Activated CD8-positive, alpha-beta memory T cell treated with anti-CD3 and anti-CD28 coated beads, Interleukin-2, amount 50 U/mL, for 48 hours (primary cell): Measurements from ENCODE around the gene RAB12.
"Not testable (repeated sequence)": the region's sequence is repeated elsewhere in the genome, so short reads cannot be mapped to it uniquely, and the experiment has no call there.

Experiments used
- DNase-seq: peaks from one replicate; pipeline ENCODE4 v3.0.0-alpha.2; 2020

Gene RAB12

GRCh38 chr18:8608795-8609658 is at the start of gene RAB12:
Gene RAB12, plus strand, starts transcription at chr18:8609437. Its CDS starts 3 bp downstream, at chr18:8609440.
- peak; percentile 94 for DNase-seq

- no peak for DNase-seq
These were observed 49.5 kb upstream of the RAB12 start for GRCh38 chr18:8559612-8560186.

GRCh38 chr18:8561123-8561910 is 47.9 kb upstream of the RAB12 start:
- no peak for DNase-seq

DNA sequence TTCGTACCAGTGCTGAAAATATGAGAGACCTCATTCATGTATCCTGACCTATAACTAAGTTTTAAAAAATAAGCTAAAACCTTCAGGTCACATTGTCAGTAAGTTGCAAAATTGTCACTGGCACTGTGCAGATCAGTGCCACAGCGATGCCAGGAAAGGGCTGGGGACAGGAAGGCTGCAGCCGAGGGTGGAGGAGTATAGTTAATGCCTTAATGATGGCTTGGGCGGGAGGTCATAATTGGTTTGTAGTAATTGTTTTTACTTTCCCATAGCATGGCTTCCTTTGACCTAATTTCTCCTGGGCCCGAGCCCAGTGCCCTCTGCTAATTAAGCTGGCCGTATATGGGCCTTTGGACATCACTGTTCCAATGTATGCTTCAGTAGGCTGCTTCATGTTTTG is 47.2 kb upstream of the RAB12 start:
- no peak for DNase-seq

- DNase-seq, result no peak
These were observed 46.3 kb upstream of the RAB12 start for GRCh38 chr18:8562919-8563318.

- no peak for DNase-seq
These were observed 37.8 kb upstream of the RAB12 start for GRCh38 chr18:8571399-8571798.

DNA sequence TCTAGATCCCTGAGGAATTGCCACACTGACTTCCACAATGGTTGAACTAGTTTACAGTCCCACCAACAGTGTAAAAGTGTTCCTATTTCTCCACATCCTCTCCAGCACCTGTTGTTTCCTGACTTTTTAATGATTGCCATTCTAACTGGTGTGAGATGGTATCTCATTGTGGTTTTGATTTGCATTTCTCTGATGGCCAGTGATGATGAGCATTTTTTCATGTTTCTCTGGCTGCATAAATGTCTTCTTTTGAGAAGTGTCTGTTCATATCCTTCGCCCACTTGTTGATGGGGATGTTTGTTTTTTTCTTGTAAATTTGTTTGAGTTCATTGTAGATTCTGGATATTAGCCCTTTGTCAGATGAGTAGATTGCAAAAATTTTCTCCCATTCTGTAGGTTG is 35.5 kb upstream of the RAB12 start:
- not testable (repeated sequence) for DNase-seq

DNA sequence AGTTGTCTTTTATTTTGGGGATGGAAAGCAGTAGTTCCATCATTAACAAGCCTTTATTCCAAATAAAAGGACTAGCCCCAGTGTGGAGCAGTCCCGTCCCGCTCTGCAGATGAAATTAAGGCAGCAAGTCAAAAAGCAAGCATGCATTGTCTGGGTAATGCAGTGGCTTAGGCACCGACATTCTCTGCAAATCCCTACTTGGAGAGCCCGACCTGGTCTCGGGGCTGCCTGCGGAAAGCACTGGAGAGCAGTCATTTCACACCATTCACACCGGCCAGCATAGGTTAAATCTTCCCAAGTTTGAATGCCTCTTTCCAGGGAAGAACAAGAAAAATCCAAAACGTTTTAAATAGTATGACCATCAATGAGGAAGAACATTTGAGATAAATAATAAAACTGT is 24.4 kb upstream of the RAB12 start:
- DNase-seq, result no peak

DNA sequence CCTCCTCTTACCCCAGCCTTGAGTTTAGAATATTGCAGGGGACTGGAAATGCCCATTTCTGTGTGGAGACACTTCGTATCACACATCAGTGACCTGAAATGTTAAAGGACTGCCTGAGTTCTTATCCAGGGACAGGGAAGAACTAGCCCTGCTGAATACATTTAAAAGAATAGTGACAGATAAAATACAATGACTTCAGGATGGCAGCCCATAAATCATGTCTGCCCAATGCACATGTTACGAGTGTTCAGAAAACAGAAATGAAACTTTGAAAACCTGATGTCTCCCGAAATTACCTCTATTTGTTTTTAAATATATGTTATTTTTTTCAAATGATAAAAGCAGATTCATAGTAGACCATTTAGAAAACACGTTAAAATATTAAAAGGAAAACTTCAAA is 22.3 kb upstream of the RAB12 start:
- no peak for DNase-seq

DNA sequence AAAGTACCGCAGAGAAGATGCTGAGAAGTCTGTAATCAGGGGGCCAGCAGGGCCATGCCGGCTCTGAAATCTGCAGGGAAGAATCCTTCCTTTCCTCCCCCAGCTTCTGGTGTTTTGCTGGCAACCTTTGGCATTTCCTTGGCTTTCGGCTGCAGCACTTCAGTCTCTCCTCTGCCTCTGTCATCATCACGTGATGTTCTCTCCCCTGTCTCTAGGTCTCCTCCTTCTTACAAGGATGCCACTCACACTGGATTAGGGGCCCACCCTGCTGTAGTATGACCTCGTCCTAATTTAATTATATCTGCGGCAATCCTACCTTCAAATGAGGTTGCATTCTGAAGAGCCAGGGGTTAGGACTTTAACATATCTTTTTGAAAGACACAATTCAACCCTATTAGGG is 13.8 kb upstream of the RAB12 start:
- DNase-seq, result no peak

DNA sequence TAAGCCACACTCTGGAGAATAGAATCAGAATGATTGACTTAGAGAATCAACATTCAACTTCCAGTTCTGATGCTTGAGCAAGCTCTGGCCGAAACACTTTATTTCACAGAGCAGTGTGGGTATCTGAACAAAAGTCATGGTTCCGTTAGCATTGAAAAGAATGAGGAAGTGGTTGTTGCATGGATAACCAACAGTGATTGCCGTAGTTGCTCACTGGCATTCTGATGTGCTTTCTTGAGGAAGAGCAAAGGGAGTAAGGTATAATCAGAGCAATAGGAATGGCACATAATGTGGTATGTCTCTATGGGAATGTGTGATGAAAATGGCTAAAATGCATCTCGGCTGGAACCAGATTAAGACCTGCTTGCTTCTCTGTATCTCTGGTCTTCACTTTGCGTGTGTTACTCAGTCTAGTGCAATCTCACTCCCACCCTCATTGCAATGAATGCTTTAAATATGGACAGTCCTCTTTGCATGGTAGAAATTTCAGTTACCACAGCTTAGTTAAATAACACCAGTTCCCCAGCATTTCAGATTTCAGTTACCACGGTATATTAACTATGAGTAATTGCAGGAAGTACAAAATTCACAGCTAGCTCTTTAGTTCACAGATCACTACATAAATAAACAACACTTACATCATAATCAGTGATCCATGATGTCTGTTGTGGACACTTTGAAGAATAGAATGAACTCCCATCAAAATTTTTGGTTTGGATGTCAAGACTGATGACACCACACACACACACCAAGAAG is 7.8 kb upstream of the RAB12 start:
- DNase-seq, result no peak

DNA sequence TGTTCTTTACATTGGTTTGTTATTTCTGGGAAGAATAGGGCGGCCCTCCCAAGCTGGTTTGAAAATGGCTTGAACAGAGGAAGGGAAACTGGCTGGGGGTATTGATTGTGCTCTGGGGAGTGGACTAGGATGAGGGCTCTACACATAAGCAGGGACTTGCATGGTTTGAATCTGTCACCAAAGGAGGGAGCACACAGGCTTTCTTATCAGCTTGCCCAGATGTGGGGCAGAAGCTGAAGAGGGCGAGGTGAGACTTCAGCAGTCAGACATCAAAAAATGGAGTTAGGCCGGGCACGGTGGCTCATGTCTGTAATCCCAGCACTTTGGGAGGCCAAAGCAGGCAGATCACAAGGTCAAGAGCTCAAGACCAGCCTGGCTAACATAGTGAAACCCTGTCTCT is 7.2 kb upstream of the RAB12 start:
- no peak for DNase-seq

GRCh38 chr18:8602557-8602956 is 6.7 kb upstream of the RAB12 start:
- no peak for DNase-seq

DNA sequence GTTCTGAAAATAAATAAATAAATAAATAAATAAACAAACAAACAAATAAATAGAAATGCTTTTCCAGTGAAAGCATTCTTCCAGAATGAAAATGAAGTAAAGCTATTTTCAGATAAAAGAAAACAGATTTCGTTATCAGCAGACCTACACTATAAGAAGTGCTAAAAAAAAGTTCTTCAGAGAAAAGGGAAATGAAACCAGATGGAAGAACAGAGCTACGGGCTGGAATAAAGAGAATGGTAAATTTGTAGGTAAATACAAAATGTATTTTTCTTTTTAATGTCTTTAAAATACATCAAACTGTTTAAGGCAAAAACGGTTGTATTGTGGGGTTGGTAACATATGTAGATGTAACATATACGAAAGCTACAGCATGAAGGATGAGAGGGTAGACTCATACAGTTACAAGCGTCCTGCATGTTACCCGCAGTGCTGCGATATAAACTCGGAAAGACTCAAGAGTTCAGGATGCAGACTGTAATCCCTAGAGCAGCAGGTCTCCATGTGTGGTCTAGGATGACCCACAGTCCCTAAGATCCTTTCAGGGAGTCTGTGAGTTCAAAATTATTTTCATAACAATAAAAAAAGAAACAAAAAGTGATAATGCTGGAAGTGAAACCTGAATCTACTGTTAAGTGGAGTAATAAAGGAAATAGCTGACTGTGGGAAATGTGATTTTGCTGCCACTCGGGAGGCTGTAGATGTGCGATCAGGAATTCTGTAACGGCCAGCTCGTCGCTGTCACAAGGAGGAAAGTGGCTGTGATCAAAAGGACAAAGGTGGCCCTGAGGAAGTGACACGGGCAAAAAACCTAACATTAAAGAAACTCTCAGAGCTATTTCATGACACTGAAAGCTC is 5.3 kb upstream of the RAB12 start:
- DNase-seq, result no peak

DNA sequence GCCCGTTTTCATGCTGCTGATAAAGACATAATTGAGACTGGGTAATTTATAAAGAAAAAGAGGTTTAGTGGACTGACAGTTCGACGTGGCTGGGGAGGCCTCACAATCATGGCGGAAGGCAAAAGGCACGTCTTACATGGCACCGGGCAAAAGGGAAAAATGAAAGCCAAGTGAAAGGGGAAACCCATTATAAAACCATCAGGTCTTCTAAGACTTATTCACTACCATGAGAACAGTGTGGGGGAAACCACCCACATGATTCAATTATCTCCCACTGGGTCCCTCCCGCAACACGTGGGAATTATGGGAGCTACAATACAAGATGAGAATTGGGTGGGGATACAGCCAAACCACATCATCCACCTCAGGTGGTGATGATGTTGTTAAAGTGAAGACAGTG is 3.3 kb upstream of the RAB12 start:
- no peak for DNase-seq

- DNase-seq, result no peak
These were observed 1.2 kb upstream of the RAB12 start for GRCh38 chr18:8607776-8608742.

DNA sequence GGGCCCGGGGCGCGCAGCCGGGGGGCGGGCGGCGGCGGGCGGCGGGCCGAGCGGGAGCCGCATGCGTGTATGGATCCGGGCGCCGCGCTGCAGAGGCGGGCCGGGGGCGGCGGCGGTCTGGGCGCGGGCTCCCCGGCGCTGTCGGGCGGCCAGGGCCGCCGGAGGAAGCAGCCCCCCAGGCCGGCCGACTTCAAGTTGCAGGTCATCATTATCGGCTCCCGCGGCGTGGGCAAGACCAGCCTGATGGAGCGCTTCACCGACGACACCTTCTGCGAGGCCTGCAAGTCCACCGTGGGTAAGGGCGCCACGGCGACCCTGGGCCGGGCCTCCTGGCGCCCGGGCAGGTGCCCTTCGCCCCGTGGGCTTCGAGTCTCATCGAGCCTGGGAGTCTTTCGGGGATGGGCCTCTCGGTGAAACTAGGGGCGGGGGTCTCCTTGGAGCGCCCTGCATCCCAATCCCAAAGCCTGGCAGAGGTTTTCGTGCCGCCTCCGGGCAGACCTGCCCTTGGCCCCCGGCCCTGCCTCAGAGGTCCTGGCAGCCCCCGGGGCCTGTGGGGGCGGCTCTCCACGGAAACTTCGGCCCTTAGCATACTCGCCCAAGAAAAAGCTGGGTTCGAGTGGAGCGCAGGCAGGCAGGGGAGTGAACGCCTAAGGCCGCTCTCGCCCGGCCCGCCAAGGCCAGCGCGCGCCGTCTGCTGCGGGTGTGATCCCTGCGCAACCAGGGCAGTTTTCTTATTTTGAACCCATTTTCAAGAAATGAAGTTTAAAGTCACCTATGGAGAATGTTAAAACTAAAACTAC is 622 bp downstream of the RAB12 start:
- peak; percentile 68 for DNase-seq

GRCh38 chr18:8610459-8610851 is 1.2 kb downstream of the RAB12 start:
- DNase-seq, result no peak

- DNase-seq, result no peak
These were observed 2.8 kb downstream of the RAB12 start for GRCh38 chr18:8611916-8612576.
